Keratinocyte (primary cell): ENCODE data around the gene IGFBP4.

Experiments used
- EZH2 ChIP-seq: IDR thresholded peaks from one replicate; pipeline ENCODE4 v1.6.1; 2012; ENCODE audit warnings: inconsistent platforms, mild to moderate bottlenecking, low read length, moderate library complexity
- TF ChIP-seq, protein P1 (sequence below), 3 experiments: IDR thresholded peaks in 1 of 3; conservative IDR thresholded peaks in 1 of 3; optimal IDR thresholded peaks in 1 of 3; 2 replicates in 2 of 3; 3 replicates in 1 of 3; pipeline versions ENCODE3 to v1.5.1; 2011; ENCODE audit warnings: low read length in 3 of 3, mild to moderate bottlenecking in 3 of 3, moderate library complexity in 2 of 3, control low read depth in 1 of 3, inconsistent platforms in 1 of 3; ENCODE audit not compliant: insufficient read depth in 2 of 3; ENCODE audit errors: extremely low read depth in 1 of 3

- TF ChIP-seq, protein P1, sequence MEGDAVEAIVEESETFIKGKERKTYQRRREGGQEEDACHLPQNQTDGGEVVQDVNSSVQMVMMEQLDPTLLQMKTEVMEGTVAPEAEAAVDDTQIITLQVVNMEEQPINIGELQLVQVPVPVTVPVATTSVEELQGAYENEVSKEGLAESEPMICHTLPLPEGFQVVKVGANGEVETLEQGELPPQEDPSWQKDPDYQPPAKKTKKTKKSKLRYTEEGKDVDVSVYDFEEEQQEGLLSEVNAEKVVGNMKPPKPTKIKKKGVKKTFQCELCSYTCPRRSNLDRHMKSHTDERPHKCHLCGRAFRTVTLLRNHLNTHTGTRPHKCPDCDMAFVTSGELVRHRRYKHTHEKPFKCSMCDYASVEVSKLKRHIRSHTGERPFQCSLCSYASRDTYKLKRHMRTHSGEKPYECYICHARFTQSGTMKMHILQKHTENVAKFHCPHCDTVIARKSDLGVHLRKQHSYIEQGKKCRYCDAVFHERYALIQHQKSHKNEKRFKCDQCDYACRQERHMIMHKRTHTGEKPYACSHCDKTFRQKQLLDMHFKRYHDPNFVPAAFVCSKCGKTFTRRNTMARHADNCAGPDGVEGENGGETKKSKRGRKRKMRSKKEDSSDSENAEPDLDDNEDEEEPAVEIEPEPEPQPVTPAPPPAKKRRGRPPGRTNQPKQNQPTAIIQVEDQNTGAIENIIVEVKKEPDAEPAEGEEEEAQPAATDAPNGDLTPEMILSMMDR (optimal IDR thresholded peaks at IDR 0.05 in 1 of 3, IDR thresholded peaks at IDR 0.05 in 1 of 3, conservative IDR thresholded peaks at IDR 0.05 in 1 of 3; ENCODE audit: extremely low read depth in 1 of 3, insufficient read depth in 2 of 3, low read length in 3 of 3), result no peak
- TF ChIP-seq EZH2, result no peak
These were observed 35.8 kb upstream of the IGFBP4 start for GRCh38 chr17:40407460-40407859.
